NK-92 treated with Interleukin-12 subunit alpha and Interleukin-12 subunit beta, amount 100 ng/mL, for 24 hours (cell line): ENCODE data around the gene SUGP2.

Experiments used
- DNase-seq: peaks from one replicate; lab custom pipeline; 2025; lab: John Stamatoyannopoulos, UW

SUGP2 gene

DNA sequence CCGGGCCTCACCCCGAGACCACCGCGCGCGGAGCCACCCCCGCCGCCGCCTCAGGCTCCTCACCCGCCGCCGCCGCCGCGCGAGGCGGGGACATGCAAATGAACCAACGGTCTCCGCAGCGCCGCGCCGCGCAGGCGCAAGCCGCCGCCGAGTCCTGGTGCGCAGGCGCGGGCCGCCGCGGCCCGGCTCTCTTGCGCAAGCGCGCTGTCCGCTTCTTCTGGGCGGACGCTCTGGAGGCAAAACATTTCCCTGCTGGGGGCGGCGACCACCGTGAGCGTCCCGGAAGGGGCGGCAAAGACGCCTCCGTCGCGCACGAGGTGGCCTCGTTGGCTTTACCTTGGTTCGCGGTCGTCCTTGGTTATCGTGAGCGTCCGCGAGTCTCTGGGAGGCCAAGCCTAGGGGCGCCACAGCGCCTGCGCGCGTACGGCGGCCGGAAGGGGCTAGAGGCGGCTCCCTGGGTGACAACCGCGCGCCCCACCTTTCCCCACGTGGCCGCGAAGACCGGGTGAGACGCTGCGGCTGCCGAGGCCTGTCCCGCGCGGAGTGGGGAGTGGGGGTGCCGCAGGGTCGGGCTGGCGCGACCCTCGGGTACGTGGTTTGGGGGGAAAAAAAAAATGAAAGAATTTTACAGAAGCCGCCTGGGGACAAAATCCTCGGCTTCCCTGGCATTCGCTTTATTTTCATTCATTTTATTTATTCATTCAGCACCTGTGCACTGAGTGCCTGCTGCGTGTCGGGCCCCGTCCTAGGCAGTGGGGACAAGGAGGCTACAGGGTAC, at the start of gene SUGP2, which contains the start of gene ARMC6:
Gene SUGP2 (minus strand): TSS at position 92 of the 778 bp plus-strand sequence. CDS start 2,446 bp downstream, outside the sequence.
Gene ARMC6 (plus strand): TSS at position 178 of the 778 bp plus-strand sequence. CDS start 607 bp downstream, outside the sequence.
- peak; percentile 93 for DNase-seq

GRCh38 chr19:19081642-19082151, 48.4 kb upstream of the SUGP2 start:
- no peak for DNase-seq

DNA sequence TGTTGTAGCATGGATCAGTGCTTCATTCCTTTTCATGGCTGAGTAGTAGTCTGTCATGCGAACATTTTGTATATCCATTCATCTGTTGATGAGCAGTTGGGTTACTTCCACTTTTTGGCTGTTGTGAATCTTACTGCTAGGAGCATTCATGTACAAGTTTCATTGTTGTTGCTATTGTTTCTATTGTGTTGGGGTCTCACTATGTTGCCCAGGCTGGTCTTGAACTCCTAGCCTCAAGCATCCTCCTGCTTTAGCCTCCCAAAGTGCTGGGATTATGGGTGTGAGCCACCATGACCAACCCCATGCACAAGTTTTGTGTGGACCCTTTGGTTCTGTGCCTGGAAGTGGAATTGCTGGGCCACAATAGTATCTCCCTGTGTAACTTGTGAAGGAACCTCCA, 46.3 kb upstream of the SUGP2 start:
- no peak for DNase-seq

- no peak for DNase-seq
Measured at GRCh38 chr19:19078801-19079200, 45.5 kb upstream of the SUGP2 start.

DNA sequence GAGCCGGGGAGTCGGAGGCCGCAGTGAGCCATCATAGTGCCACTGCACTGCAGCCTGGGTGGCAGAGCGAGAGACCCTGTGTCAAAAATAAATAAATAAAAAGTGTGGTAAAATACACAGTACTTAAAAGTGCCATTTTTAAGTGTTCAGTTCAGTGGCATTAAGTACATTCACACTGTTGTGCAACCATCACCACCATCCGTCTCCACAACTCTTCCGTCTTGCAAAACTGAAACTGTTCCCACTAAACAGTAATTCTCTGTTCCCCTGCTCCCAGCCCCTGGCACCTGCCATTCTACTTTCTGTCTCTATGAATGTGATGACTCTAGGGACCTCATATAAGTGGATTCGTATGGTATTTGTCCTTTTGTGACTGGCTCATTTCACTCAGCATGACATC, 43.8 kb upstream of the SUGP2 start:
- DNase-seq, result no peak

- DNase-seq, result no peak
Measured at GRCh38 chr19:19076476-19076875, 43.2 kb upstream of the SUGP2 start.

DNA sequence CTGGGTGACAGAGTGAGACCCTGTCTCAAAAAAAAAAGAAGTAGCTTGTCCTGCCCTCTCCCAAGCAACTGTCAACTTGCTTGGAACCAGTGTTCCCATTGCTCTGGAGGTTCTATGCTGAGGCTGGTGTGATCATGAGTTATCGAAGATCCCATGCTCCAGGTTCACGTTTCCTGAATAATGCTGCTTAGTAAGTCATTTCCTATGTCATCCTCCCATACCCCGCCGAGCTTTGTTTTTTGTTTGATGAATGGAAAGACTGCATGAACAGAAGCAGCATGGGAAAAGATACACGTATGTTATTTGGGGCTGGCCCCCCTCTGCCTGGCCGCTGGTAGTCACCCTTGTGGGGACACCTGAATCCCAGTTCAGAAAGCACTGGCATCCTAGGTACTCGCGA, 41.8 kb upstream of the SUGP2 start:
- no peak for DNase-seq

DNA sequence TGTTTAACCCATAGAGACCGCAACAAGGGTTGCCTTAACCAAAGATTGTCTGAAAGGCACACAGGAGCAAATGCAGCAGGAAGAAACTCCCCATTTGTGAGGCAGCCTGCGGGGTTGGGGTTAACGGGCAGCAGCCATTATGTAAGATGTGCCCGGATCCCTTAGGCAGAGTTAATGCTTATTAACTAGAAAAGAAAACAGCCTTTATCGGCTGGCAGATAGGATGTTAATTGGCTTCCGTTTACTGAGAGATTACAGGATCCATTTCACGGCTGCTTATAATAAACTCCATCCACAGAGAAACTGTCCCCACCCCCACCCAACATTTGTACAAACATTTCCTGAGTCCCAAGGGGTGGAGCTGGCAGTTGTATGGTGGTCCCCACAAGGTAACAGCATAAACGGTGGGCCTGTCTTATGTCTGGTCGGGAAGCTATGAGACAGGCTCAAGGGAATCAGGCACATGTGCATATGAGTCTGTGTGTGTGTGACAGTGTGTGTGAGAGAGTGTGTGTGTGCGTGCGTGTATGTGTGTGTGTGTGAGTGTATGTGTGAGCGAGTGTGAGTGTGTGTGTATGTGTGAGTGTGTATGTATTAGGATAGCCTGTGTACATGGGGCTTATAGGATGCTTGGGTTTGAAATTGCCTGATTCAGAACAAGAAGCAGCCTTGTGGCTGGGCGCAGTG, 41.0 kb upstream of the SUGP2 start:
- DNase-seq, result no peak

DNA sequence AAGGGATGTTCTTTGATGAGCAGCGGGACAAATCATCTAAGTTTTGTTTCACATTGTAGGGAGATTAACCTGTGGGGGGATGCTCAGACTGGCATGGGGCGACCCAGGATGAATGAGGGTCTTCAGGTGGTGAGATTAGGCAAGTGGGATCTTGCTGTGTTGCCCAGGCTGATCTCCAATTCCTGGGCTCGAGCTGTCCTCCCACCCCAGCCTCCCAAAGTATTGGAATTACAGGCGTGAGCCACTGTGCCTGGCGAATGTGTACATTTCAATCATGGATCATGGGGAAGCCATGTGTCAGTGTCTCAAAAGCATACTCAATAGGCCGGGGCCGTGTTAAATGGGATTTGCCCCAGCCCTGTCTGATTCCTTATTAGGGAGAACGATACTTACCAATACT, 38.6 kb upstream of the SUGP2 start:
- DNase-seq, result no peak

DNA sequence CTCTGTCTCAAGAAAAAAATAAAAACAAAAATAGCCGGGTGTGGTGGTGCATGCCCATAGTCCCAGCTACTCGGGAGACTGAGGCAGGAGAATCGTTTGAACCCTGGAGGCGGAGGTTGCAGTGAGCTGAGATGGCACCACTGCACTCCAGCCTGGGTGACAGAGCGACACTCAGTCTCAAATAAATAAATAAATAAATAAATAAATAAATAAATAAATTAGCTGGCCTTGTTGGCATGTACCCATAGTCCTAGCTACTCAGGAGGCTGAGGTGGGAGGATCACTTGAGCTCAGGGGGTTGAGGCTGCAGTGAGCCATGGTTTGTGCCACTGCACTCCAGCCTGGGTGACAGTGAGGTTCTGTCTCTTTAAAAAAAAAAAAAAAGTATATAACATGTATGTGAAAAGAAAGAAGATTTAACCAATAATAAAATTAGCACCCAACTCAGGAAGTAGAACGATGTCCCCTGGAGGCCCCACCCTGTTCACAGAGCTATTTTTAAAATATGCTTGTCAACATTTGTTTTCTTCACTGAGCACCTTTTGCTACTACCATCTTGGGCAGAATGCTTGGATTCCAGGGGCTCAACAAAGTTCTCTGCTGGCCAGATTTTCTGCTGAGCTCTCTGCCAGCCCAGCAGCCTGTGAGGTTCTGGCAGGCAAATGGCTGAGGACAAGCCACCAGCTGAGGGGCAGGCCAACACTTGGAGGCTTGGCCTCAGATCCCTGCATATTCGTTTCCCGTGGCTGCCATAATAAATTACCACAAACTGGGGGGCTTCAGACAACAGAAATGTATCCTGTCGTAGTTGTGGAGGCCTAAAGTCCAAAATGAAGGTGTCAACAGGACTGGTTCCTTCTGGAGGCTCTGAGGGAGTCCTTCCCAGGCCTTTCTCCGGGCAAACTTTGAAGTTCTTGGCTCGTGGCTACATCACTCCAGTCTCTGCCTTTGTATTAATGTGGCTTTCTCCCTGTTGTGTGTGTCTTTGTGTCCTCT, 35.6 kb upstream of the SUGP2 start:
- DNase-seq, result no peak

- DNase-seq, result no peak
Measured at GRCh38 chr19:19067276-19068072, 34.2 kb upstream of the SUGP2 start.

- DNase-seq, result no peak
Measured at GRCh38 chr19:19064811-19065745, 31.8 kb upstream of the SUGP2 start.

GRCh38 chr19:19064098-19064722, 30.9 kb upstream of the SUGP2 start:
- no peak for DNase-seq

DNA sequence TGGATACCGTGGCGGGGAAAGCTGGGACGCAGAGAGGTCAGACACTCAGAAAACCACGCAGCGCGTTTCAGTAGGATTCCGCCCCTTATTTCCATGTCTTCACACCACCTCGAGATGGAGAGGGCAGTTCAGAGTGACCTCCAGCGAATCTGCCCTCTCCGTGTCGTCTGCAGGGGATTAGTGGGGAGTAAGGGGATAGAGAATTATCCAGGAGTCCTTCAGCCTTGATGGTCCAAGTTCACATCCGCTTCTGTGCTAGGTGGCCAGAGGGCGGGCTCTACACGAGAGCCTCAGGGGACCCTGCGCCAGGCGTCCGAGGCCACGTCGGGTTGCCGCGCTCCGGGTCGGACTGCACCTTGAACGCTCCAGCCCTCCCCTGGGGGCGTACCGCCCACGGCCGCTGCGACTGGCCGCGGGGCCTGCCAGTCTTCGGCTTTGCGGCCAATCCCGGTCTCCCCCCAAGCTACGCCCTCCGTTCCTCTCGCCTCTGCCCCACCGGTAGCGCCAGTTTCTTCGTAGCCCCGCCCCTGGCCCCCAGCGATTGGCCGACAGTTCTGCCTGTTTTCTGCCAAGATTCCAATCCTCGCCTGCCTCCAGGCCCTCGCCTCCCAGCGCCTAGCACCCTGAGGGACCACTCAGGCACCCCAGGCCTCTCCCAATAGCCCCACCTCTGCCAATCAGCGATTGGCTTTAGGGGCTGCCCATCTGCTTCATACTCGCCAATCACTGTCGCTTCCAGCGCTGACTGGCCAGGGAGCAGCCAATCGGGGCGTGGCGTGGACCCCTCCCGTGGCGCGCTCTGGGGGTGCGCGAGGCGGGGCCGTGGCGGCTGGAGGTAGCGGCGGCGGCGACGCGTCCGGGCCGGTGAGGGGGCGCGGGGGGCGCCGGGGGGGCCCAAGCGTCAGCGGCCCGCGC, 30.1 kb upstream of the SUGP2 start, which contains the start of gene SLC25A42:
Gene SLC25A42 (plus strand): TSS at position 812 of the 915 bp plus-strand sequence. CDS start 32,131 bp downstream, outside the sequence.
- DNase-seq, result peak; percentile 99

DNA sequence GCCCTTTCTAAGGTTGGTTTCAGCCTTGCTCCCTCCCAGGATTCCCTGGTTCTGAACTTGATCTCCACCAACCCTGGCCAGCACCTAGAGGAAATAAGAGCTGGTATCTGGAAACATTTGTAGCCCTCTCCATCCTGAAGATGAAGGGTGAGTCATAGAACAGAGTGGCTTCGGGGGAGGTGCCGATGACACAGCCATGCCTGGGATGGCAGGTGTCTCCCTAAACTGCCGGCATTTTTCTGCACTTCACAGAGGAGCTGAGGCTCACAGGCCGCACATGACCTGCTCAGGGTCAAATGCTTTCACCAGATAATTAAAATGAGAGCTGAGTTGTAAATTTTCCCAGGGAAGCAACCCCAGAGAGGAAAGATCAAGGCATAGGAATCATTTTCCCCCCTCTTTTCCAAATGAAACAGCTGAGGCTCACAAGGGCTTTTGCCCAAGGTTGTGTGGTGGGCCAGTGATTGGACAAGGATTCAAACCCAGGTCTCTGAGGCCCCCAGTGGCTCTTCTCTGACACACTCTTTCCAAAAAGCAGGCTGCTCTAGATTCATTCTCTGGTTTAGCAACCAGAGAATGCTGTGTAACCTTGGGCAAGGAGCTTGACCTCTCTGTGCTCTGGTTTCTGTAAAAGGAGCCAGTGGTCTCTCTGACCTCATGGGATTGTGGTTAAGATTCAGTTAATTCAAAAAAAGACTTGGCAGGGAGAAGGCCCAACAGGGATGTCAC, 29.3 kb upstream of the SUGP2 start:
- DNase-seq, result no peak

DNA sequence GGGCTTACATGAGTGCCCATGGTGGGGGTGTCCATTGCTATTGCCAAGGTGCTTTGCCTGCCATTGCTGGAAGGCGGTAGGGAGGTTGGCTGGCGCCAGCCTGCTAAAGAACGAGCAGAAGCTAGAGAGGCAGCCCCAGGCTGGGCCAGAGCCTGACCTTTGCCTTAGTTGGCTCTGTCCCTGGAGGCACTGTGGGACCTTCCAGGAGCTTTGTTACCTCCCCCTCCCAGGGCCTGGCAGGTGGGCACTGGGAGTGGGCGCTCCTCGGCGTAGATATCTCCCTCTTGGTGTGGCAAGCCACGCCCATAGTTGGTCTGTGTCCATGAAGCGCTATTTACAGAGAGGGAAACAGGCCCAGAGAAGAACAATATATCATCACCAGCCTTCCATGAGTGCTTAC, 28.2 kb upstream of the SUGP2 start:
- DNase-seq, result no peak

GRCh38 chr19:19059837-19060611, 26.7 kb upstream of the SUGP2 start:
- no peak for DNase-seq
